Bronchus fibroblast of lung (primary cell): ENCODE measurements around the gene DLG3. TPM values are rescaled to one million over a fixed set of nuclear protein-coding genes. Genes with fewer than 3 reads are reported as not detected.

Source experiments
- total RNA-seq: library from RNA; depleted of rRNA; stranded (reverse); fragments of >200 nt; gene quantifications from 2 replicates; pipeline ENCODE4 v1.2.3, GENCODE V29; 2015

Gene DLG3
- total RNA-seq, result 19.8 and 24.0 TPM in 2 replicates

GRCh38 chrX:70444326-70444945 lies at the start of gene DLG3:
TSS of gene DLG3 (plus strand) at chrX:70444835. CDS start at chrX:70445202, 367 bp downstream.

GRCh38 chrX:70422851-70423341 lies 21.7 kb upstream of the DLG3 start, which contains the start of gene GDPD2:
TSS of gene GDPD2 (plus strand) at chrX:70423314. CDS start at chrX:70424985, 1,671 bp downstream.

Other genes with a start within 250 kb of the DLG3 start
- gene AWAT1, start 210.2 kb upstream of the DLG3 start, total RNA-seq, result not detected in 2 replicates
- gene P2RY4, start 184.6 kb upstream of the DLG3 start, total RNA-seq, result 0.15 TPM in 1 of 2 replicates, not detected in the other
- gene ARR3, start 176.5 kb upstream of the DLG3 start, total RNA-seq, result not detected in 2 replicates
- not detected in 2 replicates for gene RAB41, start 162.7 kb upstream of the DLG3 start, total RNA-seq
- 58.0 and 71.4 TPM in 2 replicates for gene PDZD11, start 154.9 kb upstream of the DLG3 start, total RNA-seq
- gene KIF4A, start 154.7 kb upstream of the DLG3 start, total RNA-seq, result 17.7 and 17.8 TPM in 2 replicates
- gene GDPD2, start 21.5 kb upstream of the DLG3 start, total RNA-seq, result not detected in 2 replicates